Dendritic cell treated with granulocyte-macrophage colony-stimulating factor and Interleukin-4, amounts not matched to agents 40 ng/mL and 50 ng/mL, for 4 days (primary cell): ENCODE measurements around the gene UNC13A.
"Not testable (repeated sequence)": the region's sequence is repeated elsewhere in the genome, so short reads cannot be mapped to it uniquely, and the experiment has no call there.

Experiments
- H3K27ac Mint-ChIP-seq: one replicate; pipeline ENCODE4 v1.8.0; 2022; ENCODE audit warnings: mild to moderate bottlenecking, mixed read lengths
- H3K27me3 Mint-ChIP-seq: one replicate; pipeline ENCODE4 v1.8.0; 2022; ENCODE audit warnings: mild to moderate bottlenecking, mixed read lengths
- H3K36me3 Mint-ChIP-seq: one replicate; pipeline ENCODE4 v1.8.0; 2022; ENCODE audit warnings: low read depth, mixed read lengths
- H3K4me1 Mint-ChIP-seq: one replicate; pipeline ENCODE4 v1.8.0; 2022; ENCODE audit warnings: low read depth, mixed read lengths
- H3K4me3 Mint-ChIP-seq: one replicate; pipeline ENCODE4 v1.8.0; 2022; ENCODE audit warnings: mild to moderate bottlenecking, moderate library complexity, mixed read lengths
- H3K9me3 Mint-ChIP-seq: one replicate; pipeline ENCODE4 v1.8.0; 2022; ENCODE audit warnings: mixed read lengths
- intact Hi-C: fragments of 100-400 bp; cut with micrococcal nuclease; formaldehyde crosslinking; loops from one replicate; pipeline ENCODE4 v1.15.0; 2022

The UNC13A gene

DNA sequence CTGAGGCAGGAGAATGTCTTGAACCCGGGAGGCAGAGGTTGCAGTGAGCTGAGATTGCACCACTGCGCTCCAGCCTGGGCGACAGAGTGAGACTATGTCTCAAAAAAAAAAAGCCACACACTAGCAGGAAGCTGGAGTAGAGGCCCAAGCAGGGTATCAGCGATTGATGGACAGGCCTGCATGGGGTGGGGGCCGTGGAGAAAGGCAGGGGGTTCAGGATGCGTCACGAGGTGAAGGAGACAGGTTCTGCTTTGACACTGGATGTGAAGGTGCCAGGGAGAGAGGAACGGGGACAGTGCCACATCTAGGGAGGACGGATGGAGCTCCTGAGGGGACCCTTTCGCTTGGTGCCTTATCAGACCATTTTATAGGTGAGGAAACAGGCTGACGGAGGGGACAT, 125.6 kb downstream of the UNC13A start:
- intact Hi-C loops: no loop called here
- peaks cover 60% of the 10 kb centered on the region for H3K4me1 Mint-ChIP-seq
- peaks cover 95% of the 10 kb centered on the region for H3K36me3 Mint-ChIP-seq
- H3K4me3 Mint-ChIP-seq: peak overlapping the region; percentile 17
- H3K9me3 Mint-ChIP-seq: no peaks in the 10 kb centered on the region
- peak overlapping the region; percentile 93 for H3K27ac Mint-ChIP-seq
- no peaks in the 10 kb centered on the region for H3K27me3 Mint-ChIP-seq

DNA sequence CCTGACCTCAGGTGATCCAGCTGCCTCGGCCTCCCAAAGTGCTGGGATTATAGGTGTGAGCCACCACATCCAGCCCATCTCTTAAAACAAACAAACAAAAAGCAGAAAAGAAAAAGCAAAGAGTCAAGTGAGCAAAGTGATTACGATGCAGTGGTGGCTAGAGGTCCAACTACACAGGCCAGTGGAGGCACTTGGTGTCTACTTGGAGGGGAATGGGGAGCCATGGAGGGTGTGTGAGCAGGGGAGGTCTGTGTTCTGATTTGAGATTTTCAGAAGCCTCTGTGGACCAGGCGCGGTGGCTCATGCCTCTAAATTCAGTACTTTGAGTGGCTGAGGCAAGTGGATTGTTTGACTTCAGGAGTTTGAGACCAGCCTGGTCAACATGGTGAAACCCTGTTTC, 126.1 kb downstream of the UNC13A start:
- H3K4me3 Mint-ChIP-seq: peak overlapping the region; percentile 24
- peak overlapping the region; percentile 93 for H3K27ac Mint-ChIP-seq
- H3K27me3 Mint-ChIP-seq: no peaks in the 10 kb centered on the region
- peaks cover 64% of the 10 kb centered on the region for H3K4me1 Mint-ChIP-seq
- intact Hi-C loops: no loop called here
- peaks cover 95% of the 10 kb centered on the region for H3K36me3 Mint-ChIP-seq
- H3K9me3 Mint-ChIP-seq: no peaks in the 10 kb centered on the region

DNA sequence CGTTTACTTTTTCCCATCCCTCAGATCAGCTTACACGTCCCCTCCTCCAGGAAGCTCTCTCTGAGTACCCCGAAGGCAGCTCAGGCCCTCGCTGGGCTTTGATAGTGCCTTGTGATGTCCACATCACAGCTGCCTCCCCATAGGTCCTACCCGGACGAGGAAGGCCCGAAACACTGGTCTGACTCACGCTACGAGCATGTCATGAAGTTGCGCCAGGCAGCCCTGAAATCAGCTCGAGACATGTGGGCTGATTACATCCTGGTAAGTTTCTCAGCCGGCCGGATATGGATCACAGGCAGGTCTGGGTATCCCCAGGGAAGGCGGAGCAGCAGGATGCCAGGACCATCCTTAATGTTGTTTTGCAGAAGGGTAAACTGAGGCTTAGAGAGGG, 128.0 kb downstream of the UNC13A start:
- H3K36me3 Mint-ChIP-seq: peaks cover 91% of the 10 kb centered on the region
- H3K9me3 Mint-ChIP-seq: no peaks in the 10 kb centered on the region
- no peaks in the 10 kb centered on the region for H3K27me3 Mint-ChIP-seq
- intact Hi-C loops: no loop called here
- H3K4me3 Mint-ChIP-seq: peak overlapping the region; percentile 66
- peak overlapping the region; percentile 93 for H3K27ac Mint-ChIP-seq
- peaks cover 62% of the 10 kb centered on the region for H3K4me1 Mint-ChIP-seq

DNA sequence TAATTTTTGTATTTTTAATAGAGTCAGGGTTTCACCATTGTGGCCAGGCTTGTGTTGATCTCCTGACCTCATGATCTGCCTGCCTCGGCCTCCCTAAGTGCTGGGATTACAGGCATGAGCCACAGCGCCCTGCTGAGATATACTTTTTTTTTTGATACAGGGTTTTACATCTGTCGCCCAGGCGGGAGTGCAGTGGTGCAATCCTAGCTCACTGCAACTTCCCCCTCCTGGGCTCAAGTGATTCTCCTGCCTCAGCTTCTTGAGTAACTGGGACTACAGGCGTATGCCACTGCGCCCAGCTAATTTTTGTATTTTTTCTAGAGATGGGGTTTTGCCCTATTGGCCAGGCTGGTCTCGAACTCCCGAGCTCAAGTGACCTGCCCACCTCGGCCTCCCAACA, 130.7 kb downstream of the UNC13A start:
- Mint-ChIP-seq H3K27me3 (no peaks in the 10 kb centered on the region), H3K4me3 (peak overlapping the region; percentile 90), H3K9me3 (no peaks in the 10 kb centered on the region), H3K36me3 (peaks cover 63% of the 10 kb centered on the region), H3K4me1 (peaks cover 53% of the 10 kb centered on the region), H3K27ac (peak overlapping the region; percentile 93)
- intact Hi-C loops: no loop called here

DNA sequence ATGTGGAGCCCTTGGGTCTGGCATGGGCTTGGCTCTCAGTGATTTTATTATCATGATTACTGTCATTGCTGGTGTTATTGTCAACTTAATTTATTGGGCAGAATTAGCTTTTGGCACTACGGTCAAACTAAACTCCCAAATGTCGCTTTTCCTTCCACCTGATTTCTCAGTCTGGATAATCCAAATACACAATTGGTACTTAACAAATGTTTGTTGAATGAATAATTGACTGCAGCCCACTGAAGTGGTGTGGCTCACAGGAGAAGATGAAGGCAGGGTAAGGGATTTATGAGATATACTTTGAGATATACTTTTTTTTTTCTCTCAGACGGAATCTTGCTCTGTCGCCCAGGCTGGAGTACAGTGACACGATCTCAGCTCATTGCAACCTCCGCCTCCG, 131.2 kb downstream of the UNC13A start:
- no peaks in the 10 kb centered on the region for H3K9me3 Mint-ChIP-seq
- H3K27me3 Mint-ChIP-seq: no peaks in the 10 kb centered on the region
- H3K4me1 Mint-ChIP-seq: peaks cover 49% of the 10 kb centered on the region
- peaks cover 59% of the 10 kb centered on the region for H3K36me3 Mint-ChIP-seq
- peak overlapping the region; percentile 93 for H3K27ac Mint-ChIP-seq
- intact Hi-C loops: no loop called here
- H3K4me3 Mint-ChIP-seq: peak overlapping the region; percentile 90

DNA sequence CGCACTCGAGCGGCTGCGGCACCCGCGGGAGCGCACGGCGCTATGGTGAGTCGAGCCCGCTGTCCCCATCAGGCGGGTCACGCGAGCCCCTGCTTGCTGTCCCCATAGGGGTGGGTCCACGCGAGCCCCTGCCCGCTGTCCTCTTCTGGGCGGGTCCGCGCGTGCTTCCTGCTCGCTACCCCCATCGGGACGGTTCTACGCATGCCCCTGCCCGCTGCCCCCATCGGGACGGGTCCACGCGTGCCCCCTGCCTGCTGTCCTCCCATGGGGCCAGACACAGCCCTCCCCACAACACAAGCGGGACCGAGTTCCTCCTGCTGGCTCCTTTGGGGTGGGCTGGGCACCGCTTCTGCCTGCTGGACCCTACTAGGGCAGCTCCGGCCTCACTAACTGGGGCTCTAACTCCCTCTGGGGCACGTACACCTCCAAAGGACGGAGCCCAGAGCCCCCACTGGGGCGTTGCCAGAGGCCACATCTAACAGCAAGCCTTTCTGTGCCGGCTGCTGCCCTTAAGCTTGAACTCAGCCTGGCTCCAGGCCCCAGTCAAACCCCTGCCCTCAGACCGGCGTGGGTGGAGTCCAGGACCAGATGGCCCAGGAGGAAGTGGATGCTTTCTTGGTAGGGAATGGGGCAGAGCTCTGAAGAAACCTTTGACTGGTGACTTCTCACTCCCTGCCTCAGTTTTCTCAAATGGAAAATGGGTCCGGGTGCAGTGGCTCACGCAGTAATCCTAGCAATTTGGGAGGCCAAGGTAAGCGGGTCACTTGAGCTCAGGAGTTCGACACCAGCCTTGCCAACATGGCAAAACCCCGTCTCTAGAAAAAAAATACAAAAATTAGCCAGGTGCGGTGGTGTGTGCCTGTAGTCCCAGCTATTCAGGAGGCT, 132.0 kb downstream of the UNC13A start:
- Mint-ChIP-seq H3K27ac (peak overlapping the region; percentile 93), H3K36me3 (peaks cover 50% of the 10 kb centered on the region), H3K9me3 (no peaks in the 10 kb centered on the region), H3K4me1 (peaks cover 41% of the 10 kb centered on the region), H3K27me3 (no peaks in the 10 kb centered on the region), H3K4me3 (peak overlapping the region; percentile 90)
- intact Hi-C loops: loop anchor here (1.0 kb wide), 1 partner anchor 44 kb away; no protein-coding TSS in a partner anchor

DNA sequence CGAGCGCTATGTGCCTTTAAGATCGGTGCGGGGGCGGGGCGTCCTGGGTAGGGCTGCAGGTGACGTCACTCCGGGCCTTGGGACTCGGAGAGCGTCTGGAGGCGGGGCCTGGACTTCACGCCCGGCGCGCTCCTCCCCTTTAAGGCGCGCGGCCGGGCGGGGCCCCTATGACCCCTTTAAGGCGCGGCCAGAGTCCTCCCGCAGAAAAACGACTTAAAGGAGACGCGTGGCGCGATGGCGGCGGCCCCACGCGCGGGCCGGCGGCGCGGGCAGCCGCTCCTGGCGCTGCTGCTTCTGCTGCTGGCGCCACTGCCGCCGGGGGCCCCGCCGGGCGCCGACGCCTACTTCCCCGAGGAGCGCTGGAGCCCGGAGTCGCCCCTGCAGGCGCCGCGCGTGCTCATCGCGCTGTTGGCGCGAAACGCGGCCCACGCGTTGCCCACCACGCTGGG, 132.7 kb downstream of the UNC13A start, which contains the start of gene COLGALT1:
COLGALT1 (plus strand) TSS at position 170 of the 449 bp plus-strand sequence; CDS start at position 235, 65 bp downstream.
- Mint-ChIP-seq H3K27ac (peak within 1 kb of the TSS; percentile 93), H3K36me3 (peaks cover 44% of the 10 kb centered on the region), H3K9me3 (no peaks in the 10 kb centered on the region), H3K4me1 (peaks cover 38% of the 10 kb centered on the region), H3K4me3 (peak within 1 kb of the TSS; percentile 90), H3K27me3 (no peaks in the 10 kb centered on the region)
- intact Hi-C loops: loop anchor here (1.0 kb wide), 1 partner anchor 43 kb away; no protein-coding TSS in a partner anchor

DNA sequence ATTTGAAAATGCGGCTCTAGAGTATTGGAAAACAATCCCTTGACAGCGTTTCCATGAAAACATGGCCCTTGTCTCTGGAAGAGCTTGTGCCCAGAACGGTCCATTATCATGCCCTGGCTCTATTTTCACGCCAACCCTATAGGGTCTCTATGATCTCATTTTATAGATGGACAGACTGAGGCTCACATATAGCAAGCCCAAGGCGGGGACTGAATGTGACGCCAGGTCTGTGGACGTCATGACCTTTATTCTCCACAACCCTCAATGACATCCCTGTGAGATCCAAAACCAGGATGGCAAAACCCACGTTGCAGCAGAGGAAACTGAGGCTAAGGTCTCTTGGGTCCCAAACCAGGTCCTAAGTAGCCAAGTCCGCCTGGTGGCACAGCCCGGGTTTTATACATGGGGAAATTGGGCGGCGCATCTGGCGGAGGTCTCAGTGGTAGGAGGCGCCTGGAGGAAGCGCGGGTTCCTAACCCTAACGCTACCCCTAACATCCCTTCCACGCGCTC, 133.1 kb downstream of the UNC13A start:
- Mint-ChIP-seq H3K27ac (peak overlapping the region; percentile 93), H3K27me3 (no peaks in the 10 kb centered on the region), H3K4me1 (peaks cover 34% of the 10 kb centered on the region), H3K36me3 (peaks cover 39% of the 10 kb centered on the region), H3K4me3 (peak overlapping the region; percentile 90), H3K9me3 (no peaks in the 10 kb centered on the region)
- intact Hi-C loops: loop anchor here (1.0 kb wide), 1 partner anchor 43 kb away; no protein-coding TSS in a partner anchor

DNA sequence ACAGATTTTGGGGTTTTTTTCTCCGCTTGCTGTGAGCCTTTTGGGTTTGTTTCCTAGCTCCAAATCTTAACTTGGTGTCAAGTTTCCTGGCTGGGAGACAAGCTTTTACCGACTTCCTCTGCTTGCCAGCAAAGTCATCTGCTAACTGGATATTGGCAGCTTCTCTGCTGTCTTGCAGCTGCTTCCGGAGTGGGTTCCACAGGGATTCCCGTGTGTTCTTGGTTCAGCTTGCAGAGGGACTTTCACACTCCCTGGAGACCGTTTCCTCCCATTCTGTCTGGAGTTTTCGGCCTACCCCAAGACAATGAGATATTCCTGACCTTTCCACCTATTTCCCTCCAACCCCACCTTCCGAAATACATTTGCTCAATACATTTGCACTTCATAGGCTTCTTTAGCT, 134.9 kb downstream of the UNC13A start:
- peaks cover 29% of the 10 kb centered on the region for H3K4me1 Mint-ChIP-seq
- intact Hi-C loops: no loop called here
- peaks cover 21% of the 10 kb centered on the region for H3K36me3 Mint-ChIP-seq
- no peak overlapping the region for H3K4me3 Mint-ChIP-seq
- H3K27ac Mint-ChIP-seq: peak overlapping the region; percentile 73
- H3K9me3 Mint-ChIP-seq: no peaks in the 10 kb centered on the region
- H3K27me3 Mint-ChIP-seq: no peaks in the 10 kb centered on the region

DNA sequence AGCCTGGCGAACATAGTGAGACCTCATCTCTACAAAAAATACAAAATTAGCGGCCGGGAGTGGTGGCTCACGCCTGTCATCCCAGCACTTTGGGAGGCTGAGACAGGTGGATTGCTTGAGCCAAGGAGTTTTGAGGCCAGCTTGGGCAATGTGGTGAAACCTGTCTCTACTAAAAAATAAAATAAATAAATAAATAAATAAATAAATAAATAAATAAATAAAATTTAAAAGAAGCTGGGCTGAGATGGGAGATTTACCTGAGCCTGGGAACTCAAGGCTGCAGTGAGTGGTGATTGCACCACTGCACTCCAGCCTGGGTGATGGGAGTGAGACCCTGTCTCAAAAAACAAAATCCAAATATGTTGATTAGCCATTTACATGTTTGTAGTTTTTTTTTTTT, 135.4 kb downstream of the UNC13A start:
- H3K4me3 Mint-ChIP-seq, H3K9me3 Mint-ChIP-seq, H3K27ac Mint-ChIP-seq, H3K27me3 Mint-ChIP-seq, intact Hi-C loops: not testable (repeated sequence)
- H3K4me1 Mint-ChIP-seq: peaks cover 32% of the 10 kb centered on the region
- peaks cover 21% of the 10 kb centered on the region for H3K36me3 Mint-ChIP-seq
